NB4 (cell line): ENCODE results near the gene AP4E1.

Experiments
- DNase-seq: peaks from one replicate; pipeline ENCODE4 v3.0.0; 2010; ENCODE audit warnings: low read depth
- H3K4me3 ChIP-seq: one replicate; pipeline ENCODE4 v1.5.1; 2011; ENCODE audit warnings: mild to moderate bottlenecking, low read depth, low read length, moderate library complexity
- MAX ChIP-seq: IDR thresholded peaks from 2 replicates; pipeline ENCODE4 v1.6.1; 2011; ENCODE audit warnings: low read depth, low read length
- MYC ChIP-seq: IDR thresholded peaks from 2 replicates; pipeline ENCODE4 v1.6.1; 2011; ENCODE audit warnings: low read depth, low read length
- POLR2A ChIP-seq: IDR thresholded peaks from 2 replicates; pipeline ENCODE4 v1.6.1; 2011; ENCODE audit warnings: mild to moderate bottlenecking; ENCODE audit not compliant: insufficient read length; ENCODE audit errors: extremely low read depth
- TF ChIP-seq, protein P1 (sequence below): IDR thresholded peaks from one replicate; pipeline ENCODE4 v1.5.1; 2012; ENCODE audit warnings: low read depth, low read length

The AP4E1 gene

GRCh38 chr15:50971115-50971514 lies 62.6 kb downstream of the AP4E1 start:
- H3K4me3 ChIP-seq, result no peak overlapping the region
- no peak for DNase-seq
- TF ChIP-seq MAX (no peak), POLR2A (no peak), MYC (no peak)
- TF ChIP-seq, protein P1, sequence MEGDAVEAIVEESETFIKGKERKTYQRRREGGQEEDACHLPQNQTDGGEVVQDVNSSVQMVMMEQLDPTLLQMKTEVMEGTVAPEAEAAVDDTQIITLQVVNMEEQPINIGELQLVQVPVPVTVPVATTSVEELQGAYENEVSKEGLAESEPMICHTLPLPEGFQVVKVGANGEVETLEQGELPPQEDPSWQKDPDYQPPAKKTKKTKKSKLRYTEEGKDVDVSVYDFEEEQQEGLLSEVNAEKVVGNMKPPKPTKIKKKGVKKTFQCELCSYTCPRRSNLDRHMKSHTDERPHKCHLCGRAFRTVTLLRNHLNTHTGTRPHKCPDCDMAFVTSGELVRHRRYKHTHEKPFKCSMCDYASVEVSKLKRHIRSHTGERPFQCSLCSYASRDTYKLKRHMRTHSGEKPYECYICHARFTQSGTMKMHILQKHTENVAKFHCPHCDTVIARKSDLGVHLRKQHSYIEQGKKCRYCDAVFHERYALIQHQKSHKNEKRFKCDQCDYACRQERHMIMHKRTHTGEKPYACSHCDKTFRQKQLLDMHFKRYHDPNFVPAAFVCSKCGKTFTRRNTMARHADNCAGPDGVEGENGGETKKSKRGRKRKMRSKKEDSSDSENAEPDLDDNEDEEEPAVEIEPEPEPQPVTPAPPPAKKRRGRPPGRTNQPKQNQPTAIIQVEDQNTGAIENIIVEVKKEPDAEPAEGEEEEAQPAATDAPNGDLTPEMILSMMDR, result no peak

DNA sequence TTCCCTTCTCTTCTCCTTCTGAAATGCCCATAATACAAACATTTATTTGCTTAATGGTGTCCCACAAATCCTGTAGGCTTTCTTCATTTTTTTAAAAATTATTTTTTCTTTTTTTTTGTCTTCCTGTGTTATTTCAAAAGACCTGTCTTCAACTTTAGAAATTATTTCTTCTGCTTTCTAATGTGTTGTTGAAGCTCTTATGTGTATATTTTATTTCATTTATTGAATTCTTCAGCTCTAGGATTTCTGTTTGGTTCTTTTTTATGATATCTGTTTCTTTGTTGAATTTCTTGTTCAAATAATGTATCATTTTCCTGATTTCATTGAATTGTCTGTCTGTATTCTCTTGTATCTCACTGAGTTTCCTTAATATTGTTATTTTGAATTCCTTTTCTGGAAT lies 63.1 kb downstream of the AP4E1 start:
- DNase-seq, result no peak
- no peak overlapping the region for H3K4me3 ChIP-seq
- no peak for TF ChIP-seq MAX
- TF ChIP-seq MYC, result no peak
- TF ChIP-seq, protein P1, result no peak
- TF ChIP-seq POLR2A, result no peak

- no peak overlapping the region for H3K4me3 ChIP-seq
- DNase-seq, result no peak
- TF ChIP-seq POLR2A, result no peak
- no peak for TF ChIP-seq MAX
- no peak for TF ChIP-seq MYC
- TF ChIP-seq, protein P1, result no peak
Observed at GRCh38 chr15:50973605-50974004, 65.1 kb downstream of the AP4E1 start.

- no peak for DNase-seq
- no peak for TF ChIP-seq MAX
- H3K4me3 ChIP-seq, result no peak overlapping the region
Observed at GRCh38 chr15:50977162-50977561, 68.7 kb downstream of the AP4E1 start.

- H3K4me3 ChIP-seq, result no peak overlapping the region
- TF ChIP-seq MAX (no peak), POLR2A (no peak), MYC (no peak)
- TF ChIP-seq, protein P1, result no peak
- no peak for DNase-seq
Observed at GRCh38 chr15:50978580-50978979, 70.1 kb downstream of the AP4E1 start.

- no peak for DNase-seq
- no peak for TF ChIP-seq MYC
- no peak for TF ChIP-seq MAX
- TF ChIP-seq, protein P1, result no peak
- no peak for TF ChIP-seq POLR2A
- no peak overlapping the region for H3K4me3 ChIP-seq
Observed at GRCh38 chr15:50979041-50979440, 70.6 kb downstream of the AP4E1 start.
